CD14-positive monocyte (primary cell): ENCODE results near the gene C1QTNF6. TPM values are rescaled to one million over a fixed set of nuclear protein-coding genes. Genes with fewer than 3 reads are reported as not detected.
A peak's percentile ranks its signal among the peaks of the same experiment; 100 is the strongest.

Experiments
- DNase-seq, 3 donors: peaks; one replicate each; pipeline ENCODE4 v3.0.0-alpha.2; 2011 to 2022
- H2AFZ ChIP-seq: 2 replicates; pipeline ENCODE4 v1.6.0; 2012; ENCODE audit warnings: mild to moderate bottlenecking, low read depth, low read length, inconsistent platforms; ENCODE audit not compliant: insufficient read depth, poor library complexity, severe bottlenecking
- H3K27ac ChIP-seq, 2 donors: 1 replicate in 1 of 2; 2 replicates in 1 of 2; pipeline ENCODE4 v1.5.1; 2012 to 2013; ENCODE audit warnings: low read length in 2 of 2, control low read depth in 1 of 2, inconsistent platforms in 1 of 2, low read depth in 1 of 2, mild to moderate bottlenecking in 1 of 2
- H3K27me3 ChIP-seq, 2 donors: one replicate each; pipeline versions ENCODE4 v1.6.0 to v1.6.1; 2011 to 2013; ENCODE audit warnings: low read length in 2 of 2; ENCODE audit not compliant: control insufficient read depth in 2 of 2, insufficient read depth in 2 of 2
- H3K36me3 ChIP-seq, 2 donors: replicated peaks in 1 of 2; 1 replicate in 1 of 2; 2 replicates in 1 of 2; pipeline versions ENCODE4 v1.5.1 to v1.6.1; 2012 to 2013; ENCODE audit warnings: low read length in 2 of 2, control low read depth in 1 of 2, inconsistent platforms in 1 of 2, mild to moderate bottlenecking in 1 of 2; ENCODE audit not compliant: insufficient read depth in 2 of 2, control insufficient read depth in 1 of 2
- H3K4me1 ChIP-seq, 2 donors: 1 replicate in 1 of 2; 2 replicates in 1 of 2; pipeline versions ENCODE4 v1.5.1 to v1.6.1; 2012 to 2013; ENCODE audit warnings: low read length in 2 of 2, control low read depth in 1 of 2, inconsistent platforms in 1 of 2, mild to moderate bottlenecking in 1 of 2, moderate library complexity in 1 of 2; ENCODE audit not compliant: insufficient read depth in 2 of 2, control insufficient read depth in 1 of 2
- H3K4me2 ChIP-seq: replicated peaks from 2 replicates; pipeline ENCODE3; 2012; ENCODE audit warnings: low read length, moderate library complexity, mild to moderate bottlenecking; ENCODE audit not compliant: poor library complexity, severe bottlenecking; ENCODE audit errors: extremely low read depth
- H3K4me3 ChIP-seq, 3 experiments: fragments of 200-600 bp in 1 of 3; sonication (generic) in 1 of 3; replicated peaks in 1 of 3; 1 replicate in 2 of 3; 2 replicates in 1 of 3; pipeline ENCODE4 v1.5.1; 2011 to 2013; ENCODE audit warnings: low read length in 3 of 3, mild to moderate bottlenecking in 3 of 3, control low read depth in 2 of 3, low read depth in 2 of 3, inconsistent platforms in 1 of 3, moderate library complexity in 1 of 3
- H3K79me2 ChIP-seq: 2 replicates; pipeline ENCODE4 v1.6.0; 2012; ENCODE audit warnings: mild to moderate bottlenecking, control low read depth, inconsistent platforms, low read length, moderate library complexity; ENCODE audit not compliant: insufficient read depth
- H3K9ac ChIP-seq: 2 replicates; pipeline ENCODE4 v1.6.0; 2017; ENCODE audit warnings: low read length, mild to moderate bottlenecking; ENCODE audit not compliant: insufficient read depth, poor library complexity, severe bottlenecking
- H3K9me3 ChIP-seq, 2 donors: replicated peaks in 1 of 2; 1 replicate in 1 of 2; 2 replicates in 1 of 2; pipeline versions ENCODE4 v1.5.1 to v1.6.1; 2012 to 2013; ENCODE audit warnings: low read length in 2 of 2, control low read depth in 1 of 2; ENCODE audit not compliant: control insufficient read depth in 1 of 2, insufficient read depth in 1 of 2
- H4K20me1 ChIP-seq: 2 replicates; pipeline ENCODE4 v1.6.0; 2012; ENCODE audit warnings: mild to moderate bottlenecking, low read length, control low read depth, moderate library complexity; ENCODE audit not compliant: insufficient read depth
- H3K27ac Mint-ChIP-seq, 7 donors: one replicate each; pipeline ENCODE4 v1.8.0; 2020; ENCODE audit warnings: mild to moderate bottlenecking in 7 of 7, mixed read lengths in 7 of 7, moderate library complexity in 6 of 7, inconsistent platforms in 2 of 7
- H3K27me3 Mint-ChIP-seq, 3 donors: one replicate each; pipeline ENCODE4 v1.8.0; 2021 to 2022; ENCODE audit warnings: low read depth in 3 of 3, mild to moderate bottlenecking in 3 of 3, mixed read lengths in 3 of 3, moderate library complexity in 3 of 3, inconsistent platforms in 1 of 3
- H3K36me3 Mint-ChIP-seq, 2 donors: one replicate each; pipeline ENCODE4 v1.8.0; 2020; ENCODE audit warnings: mixed read lengths in 2 of 2, inconsistent platforms in 1 of 2, mild to moderate bottlenecking in 1 of 2
- H3K4me1 Mint-ChIP-seq: one replicate; pipeline ENCODE4 v1.8.0; 2020; ENCODE audit warnings: mild to moderate bottlenecking, mixed read lengths
- H3K4me3 Mint-ChIP-seq, 2 donors: one replicate each; pipeline ENCODE4 v1.8.0; 2020; ENCODE audit warnings: mild to moderate bottlenecking in 2 of 2, mixed read lengths in 2 of 2, moderate library complexity in 1 of 2
- H3K9me3 Mint-ChIP-seq, 7 donors: one replicate each; pipeline ENCODE4 v1.8.0; 2020 to 2022; ENCODE audit warnings: mixed read lengths in 7 of 7, mild to moderate bottlenecking in 6 of 7, moderate library complexity in 6 of 7, inconsistent platforms in 2 of 7
- WGBS: methylation state at CpG from one replicate; pipeline ENCODE4 v1.1.5; 2013; ENCODE audit warnings: missing lambda C conversion rate; ENCODE audit not compliant: insufficient coverage; 5-methylcytosine and 5-hydroxymethylcytosine counted together
- intact Hi-C, 2 donors: fragments of 100-400 bp; cut with micrococcal nuclease; formaldehyde crosslinking; loops; one replicate each; pipeline versions ENCODE4 v1.15.0 to v1.15.1; 2023
- polyA plus RNA-seq, 3 donors: library from polyadenylated mRNA; depleted of rRNA in 1 of 3; unstranded in 2 of 3; stranded (reverse) in 1 of 3; fragments of 300-500 nt in 2 of 3; fragments of >200 nt in 1 of 3; fragmentation: Illumina TruSeq in 2 of 3; gene quantifications; 1 replicate in 2 of 3; 2 replicates in 1 of 3; pipeline ENCODE4 v1.2.3, GENCODE V29; 2012 to 2021
- TF ChIP-seq, protein P1 (sequence below): fragments of 200-600 bp; IDR thresholded peaks from one replicate; pipeline ENCODE4 v1.8.0; 2022; ENCODE audit warnings: antibody characterized with exemption, mild to moderate bottlenecking

C1QTNF6 gene
- polyA plus RNA-seq, 3 donors = 0.14 to 2.3 (median 0.24) TPM

DNA sequence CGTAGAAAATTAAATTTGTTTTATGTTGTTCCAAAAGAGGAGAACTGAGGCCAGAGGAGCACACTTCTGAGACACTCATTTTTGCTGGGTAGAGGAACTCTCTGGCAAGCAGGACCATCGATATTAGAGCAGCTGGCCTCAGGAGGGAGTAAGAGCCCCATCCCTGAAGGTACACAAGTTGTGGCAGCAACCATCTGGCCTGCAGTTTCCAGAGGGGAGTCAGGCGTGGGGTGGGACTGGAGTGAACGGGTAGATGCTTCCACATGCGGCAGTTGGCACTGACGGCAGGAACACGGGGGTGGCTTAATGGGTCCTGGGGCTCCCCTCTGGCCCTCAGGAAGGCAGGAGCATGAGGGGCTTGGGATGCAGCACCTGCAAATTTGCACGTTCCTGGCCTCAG lies 37.4 kb upstream of the C1QTNF6 start:
- Mint-ChIP-seq H3K4me1 (peaks cover 88% of the 10 kb centered on the region), H3K27ac (peak overlapping the region in 6 of 7 donors; percentile 37 to 96 (median 78)), H3K36me3 (peaks cover 47 to 65% of the 10 kb centered on the region in 2 donors), H3K4me3 (no peak overlapping the region), H3K27me3 (peaks cover 0 to 2% (median 1%) of the 10 kb centered on the region in 3 donors), H3K9me3 (peaks cover 0 to 11% (median 4%) of the 10 kb centered on the region in 7 donors)
- H2AFZ ChIP-seq = no peak overlapping the region
- no peaks in the 10 kb centered on the region for H3K9me3 ChIP-seq
- no peak overlapping the region for H3K4me2 ChIP-seq
- H3K79me2 ChIP-seq = peaks cover 40% of the 10 kb centered on the region
- H3K27me3 ChIP-seq = no peaks in the 10 kb centered on the region
- no peak for DNase-seq
- intact Hi-C loops = no loop called here
- H3K27ac ChIP-seq = peak overlapping the region; percentile 10 to 78
- no peak overlapping the region for H3K9ac ChIP-seq
- TF ChIP-seq, protein P1, sequence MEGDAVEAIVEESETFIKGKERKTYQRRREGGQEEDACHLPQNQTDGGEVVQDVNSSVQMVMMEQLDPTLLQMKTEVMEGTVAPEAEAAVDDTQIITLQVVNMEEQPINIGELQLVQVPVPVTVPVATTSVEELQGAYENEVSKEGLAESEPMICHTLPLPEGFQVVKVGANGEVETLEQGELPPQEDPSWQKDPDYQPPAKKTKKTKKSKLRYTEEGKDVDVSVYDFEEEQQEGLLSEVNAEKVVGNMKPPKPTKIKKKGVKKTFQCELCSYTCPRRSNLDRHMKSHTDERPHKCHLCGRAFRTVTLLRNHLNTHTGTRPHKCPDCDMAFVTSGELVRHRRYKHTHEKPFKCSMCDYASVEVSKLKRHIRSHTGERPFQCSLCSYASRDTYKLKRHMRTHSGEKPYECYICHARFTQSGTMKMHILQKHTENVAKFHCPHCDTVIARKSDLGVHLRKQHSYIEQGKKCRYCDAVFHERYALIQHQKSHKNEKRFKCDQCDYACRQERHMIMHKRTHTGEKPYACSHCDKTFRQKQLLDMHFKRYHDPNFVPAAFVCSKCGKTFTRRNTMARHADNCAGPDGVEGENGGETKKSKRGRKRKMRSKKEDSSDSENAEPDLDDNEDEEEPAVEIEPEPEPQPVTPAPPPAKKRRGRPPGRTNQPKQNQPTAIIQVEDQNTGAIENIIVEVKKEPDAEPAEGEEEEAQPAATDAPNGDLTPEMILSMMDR = peak; percentile 16
- 73% methylated on average over 7 of the region's 8 CpGs for WGBS
- H3K4me1 ChIP-seq = peaks cover 79 to 92% of the 10 kb centered on the region in 2 donors
- peaks cover 41% of the 10 kb centered on the region for H4K20me1 ChIP-seq
- peaks cover 33 to 41% of the 10 kb centered on the region in 2 donors for H3K36me3 ChIP-seq
- H3K4me3 ChIP-seq = no peak overlapping the region

DNA sequence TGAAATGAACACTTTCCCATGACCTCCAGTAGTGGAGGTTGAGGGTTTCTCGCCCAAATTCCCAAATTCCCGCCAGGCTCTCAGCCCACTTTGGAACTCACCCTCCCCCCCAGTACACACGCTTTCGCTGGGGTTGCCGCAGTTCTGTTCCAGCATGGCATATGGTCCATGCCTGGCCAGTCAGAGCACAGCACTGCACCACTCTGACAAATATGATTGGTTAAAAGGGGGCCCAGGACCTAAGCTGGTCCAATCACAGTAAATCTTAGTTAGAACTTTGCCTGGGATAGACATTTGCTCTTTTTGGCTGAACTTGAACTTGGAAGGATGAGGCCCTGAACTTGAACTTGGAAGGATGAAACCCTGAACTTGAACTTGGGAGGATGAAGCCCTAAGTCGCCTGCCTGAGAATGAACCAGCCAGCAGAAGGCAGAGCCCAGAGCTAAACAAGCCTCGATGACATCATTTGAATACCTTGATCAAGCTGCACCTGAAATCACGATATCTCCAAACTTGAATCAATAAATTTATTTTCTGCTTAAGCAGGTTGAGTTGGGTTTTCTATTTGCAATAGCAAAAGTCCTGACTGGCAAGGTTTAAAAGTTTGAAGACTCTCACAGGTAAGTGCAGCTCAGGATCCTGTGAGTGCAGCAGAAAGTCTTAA lies 36.8 kb upstream of the C1QTNF6 start:
- intact Hi-C loops = no loop called here
- Histone ChIP-seq H3K4me1 (peaks cover 77 to 92% of the 10 kb centered on the region in 2 donors), H3K79me2 (peaks cover 37% of the 10 kb centered on the region), H2AFZ (no peak overlapping the region), H3K4me2 (peak overlapping the region; percentile 14), H3K36me3 (peaks cover 33 to 41% of the 10 kb centered on the region in 2 donors), H4K20me1 (peaks cover 38% of the 10 kb centered on the region), H3K27ac (peak overlapping the region; percentile 48 to 78), H3K9me3 (no peaks in the 10 kb centered on the region), H3K9ac (no peak overlapping the region), H3K27me3 (no peaks in the 10 kb centered on the region), H3K4me3 (peak overlapping the region in 1 of 3 experiments; percentile 23)
- H3K9me3 Mint-ChIP-seq = peaks cover 0 to 11% (median 5%) of the 10 kb centered on the region in 7 donors
- peaks cover 47 to 63% of the 10 kb centered on the region in 2 donors for H3K36me3 Mint-ChIP-seq
- peaks cover 0 to 1% (median under 1%) of the 10 kb centered on the region in 3 donors for H3K27me3 Mint-ChIP-seq
- H3K4me3 Mint-ChIP-seq = no peak overlapping the region
- TF ChIP-seq, protein P1 = no peak
- H3K27ac Mint-ChIP-seq = peak overlapping the region; percentile 34 to 96 (median 85)
- DNase-seq = no peak
- peaks cover 89% of the 10 kb centered on the region for H3K4me1 Mint-ChIP-seq
- WGBS = 33% methylated on average over 3 of the region's 8 CpGs
